HG03159 (cell line): ENCODE measurements around the gene CDV3.
A peak's percentile ranks its signal among the peaks of the same experiment; 100 is the strongest.

Experiments
- ATAC-seq: cut with Tn5 transposase; IDR thresholded peaks from one replicate; pipeline ENCODE4 v1.9.1; 2021; ENCODE audit warnings: mild to moderate bottlenecking, moderate library complexity; ENCODE audit not compliant: unreplicated experiment

The CDV3 gene

DNA sequence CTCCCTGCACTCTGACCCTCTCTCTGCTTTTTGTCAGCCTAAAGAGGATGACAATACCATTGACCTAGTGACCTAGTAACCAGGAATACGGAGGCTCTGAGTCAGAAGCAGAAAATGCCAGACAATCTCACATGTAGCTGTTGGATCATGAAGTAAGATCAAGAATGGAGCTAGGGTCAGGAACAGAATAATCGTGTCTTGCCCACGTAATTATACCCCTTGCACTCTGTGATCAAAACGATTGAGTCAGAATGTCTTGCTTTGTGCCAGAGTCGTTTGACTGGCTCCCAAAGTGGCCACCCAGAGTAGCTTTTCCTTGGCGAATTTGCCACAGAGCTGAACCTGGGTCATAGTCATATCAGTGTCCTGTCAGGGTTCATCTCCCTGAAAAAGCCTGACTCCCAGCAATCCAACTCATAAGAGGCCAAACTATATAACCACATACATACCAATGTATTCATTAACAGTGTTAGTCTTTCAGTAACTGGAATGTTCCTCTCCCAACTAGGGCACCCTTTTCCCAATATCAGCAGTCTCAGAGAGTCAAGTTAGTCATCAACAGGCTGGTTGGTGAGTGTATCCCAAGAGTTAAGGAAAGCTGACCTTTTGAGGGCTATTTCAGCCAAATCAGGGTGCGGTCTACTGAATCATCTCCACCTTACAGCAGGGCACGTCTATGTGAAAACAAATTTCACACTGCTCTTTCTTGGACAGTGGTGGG is 5.0 kb upstream of the CDV3 start:
- no peak for ATAC-seq

- no peak for ATAC-seq
Measured at GRCh38 chr3:133570139-133570936, 3.1 kb upstream of the CDV3 start.

GRCh38 chr3:133570937-133571320 is 2.6 kb upstream of the CDV3 start:
- no peak for ATAC-seq

DNA sequence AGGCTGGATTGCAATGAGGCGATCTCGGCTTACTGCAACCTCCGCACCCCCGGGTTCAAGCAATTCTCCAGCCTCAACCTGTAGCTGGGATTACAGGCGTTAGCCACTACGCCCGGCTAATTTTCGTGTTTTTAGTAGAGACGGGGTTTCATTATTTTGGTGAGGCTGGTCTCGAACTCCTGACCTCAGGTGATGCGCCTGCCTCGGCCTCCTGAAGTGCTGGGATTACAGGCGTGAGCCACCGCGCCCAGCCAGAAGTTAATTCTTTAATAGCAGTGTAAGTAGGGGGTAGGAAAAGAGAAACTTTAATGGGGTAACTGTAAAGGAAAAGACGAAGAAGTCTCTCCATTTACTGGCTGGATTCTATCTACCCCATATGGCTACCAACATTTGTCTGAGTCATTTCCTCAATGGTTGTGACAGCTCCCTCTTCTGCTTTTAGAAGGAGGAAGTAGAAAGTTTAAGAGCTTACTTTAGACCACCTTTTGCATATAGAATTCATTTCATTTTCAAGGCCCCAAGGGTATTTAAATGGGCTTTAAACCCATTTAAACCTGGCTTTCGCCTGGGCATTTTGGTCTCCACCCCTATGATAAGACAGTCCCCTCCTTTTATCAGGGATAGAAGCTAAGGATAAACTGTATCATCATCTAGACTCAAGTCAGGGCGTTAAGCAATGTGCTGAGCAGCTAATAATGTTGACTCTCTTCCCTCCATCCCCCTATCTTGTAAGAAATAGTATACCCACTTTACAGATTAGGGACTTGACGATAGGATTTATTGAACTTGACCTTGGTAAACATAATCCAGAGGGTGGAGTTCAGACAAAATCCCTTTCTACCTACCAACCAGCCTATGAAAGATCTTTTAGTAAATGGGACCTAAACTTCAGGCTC is 1.1 kb upstream of the CDV3 start:
- ATAC-seq: peak; percentile 29

GRCh38 chr3:133573054-133573628 is 345 bp upstream of the CDV3 start:
- ATAC-seq: peak; percentile 72

- ATAC-seq: peak; percentile 30
Measured at GRCh38 chr3:133574260-133574881, 885 bp downstream of the CDV3 start.

DNA sequence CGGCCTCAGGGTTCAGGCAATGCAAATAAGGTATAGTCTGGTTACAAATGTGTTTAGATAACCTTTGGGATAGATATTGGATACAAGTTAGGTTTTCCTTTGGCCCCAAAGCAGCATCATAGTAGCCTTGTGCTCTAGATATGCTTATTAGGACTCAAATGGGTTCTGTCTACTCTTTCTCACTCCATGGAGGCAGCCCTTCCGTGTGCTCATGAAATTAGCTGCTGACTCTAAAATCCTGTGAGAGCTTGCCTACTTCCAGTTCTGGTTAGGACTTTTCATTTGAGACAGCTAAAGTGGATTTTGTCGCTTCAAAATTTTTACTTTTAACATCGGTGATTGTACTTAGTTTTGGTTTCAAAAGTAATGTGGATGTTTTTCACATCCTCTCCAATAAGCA is 1.6 kb downstream of the CDV3 start:
- ATAC-seq: no peak

DNA sequence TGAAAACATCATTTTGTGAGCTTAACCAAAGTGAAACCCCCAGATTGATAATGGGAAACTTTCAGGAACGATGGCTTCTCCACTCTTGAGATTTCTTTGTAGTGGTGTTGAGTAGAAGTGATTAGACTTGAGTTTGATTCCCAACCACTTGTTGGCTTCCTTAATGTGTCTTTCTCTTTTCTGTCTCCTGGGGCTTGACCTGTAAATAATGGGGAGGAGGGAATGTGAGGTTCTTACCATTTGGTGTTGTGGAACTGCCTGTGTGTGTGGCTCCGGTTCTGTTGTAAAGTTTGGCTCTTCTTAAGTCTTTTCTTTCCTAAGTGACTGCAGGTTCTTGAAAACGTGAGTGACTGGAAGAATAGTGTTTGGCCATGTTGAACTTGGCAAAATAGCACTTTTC is 2.7 kb downstream of the CDV3 start:
- no peak for ATAC-seq

DNA sequence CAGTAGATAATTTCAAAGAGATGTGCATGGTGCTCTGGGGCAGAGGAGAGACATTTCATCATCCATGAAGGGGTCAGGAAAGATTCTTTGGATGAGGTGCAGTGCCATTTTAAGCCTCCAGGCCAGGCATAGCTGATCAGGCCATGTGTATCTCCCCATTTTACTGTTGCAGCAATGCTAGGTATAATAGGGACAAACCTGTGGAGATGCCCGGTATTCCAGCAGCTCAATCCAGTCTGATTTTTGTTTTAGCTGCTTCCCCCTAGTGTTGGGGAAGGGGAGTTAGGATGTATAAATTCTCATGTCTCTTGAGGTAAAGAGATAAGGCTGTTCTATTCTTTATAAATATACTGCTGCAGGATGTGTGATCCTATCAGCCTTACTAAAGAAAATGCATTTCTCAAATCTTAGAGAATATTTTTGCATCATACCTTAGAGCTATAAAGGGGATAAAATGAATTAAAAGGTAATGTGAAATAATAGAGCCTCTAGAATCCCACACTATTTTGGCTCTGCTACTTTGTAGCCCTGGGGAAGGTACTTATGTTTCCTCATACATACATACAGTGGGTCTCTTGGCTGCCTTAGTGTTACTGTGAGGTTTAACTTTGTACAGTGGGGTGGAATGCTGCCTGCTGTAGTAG is 5.2 kb downstream of the CDV3 start:
- ATAC-seq: no peak

DNA sequence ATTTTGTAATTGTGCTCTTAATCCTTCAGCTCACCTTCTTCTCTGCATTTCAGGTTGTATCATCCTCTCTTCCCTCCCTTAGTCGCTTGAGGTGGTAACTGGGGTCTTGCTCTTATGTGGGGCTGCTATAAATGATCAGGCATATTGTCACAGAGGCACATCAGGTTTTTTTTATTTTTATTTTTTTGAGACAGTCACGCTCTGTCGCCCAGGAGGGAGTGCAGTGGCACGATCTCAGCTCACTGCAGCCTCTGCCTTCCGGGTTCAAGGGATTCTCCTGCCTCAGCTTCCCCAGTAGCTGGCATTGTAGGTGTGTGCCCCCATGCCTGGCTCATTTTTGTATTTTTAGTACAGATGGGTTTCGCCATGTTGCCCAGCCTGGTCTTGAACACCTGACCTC is 9.9 kb downstream of the CDV3 start:
- no peak for ATAC-seq

- no peak for ATAC-seq
Measured at GRCh38 chr3:133588035-133588434, 14.5 kb downstream of the CDV3 start.

- ATAC-seq: no peak
Measured at GRCh38 chr3:133588784-133589465, 15.4 kb downstream of the CDV3 start.

DNA sequence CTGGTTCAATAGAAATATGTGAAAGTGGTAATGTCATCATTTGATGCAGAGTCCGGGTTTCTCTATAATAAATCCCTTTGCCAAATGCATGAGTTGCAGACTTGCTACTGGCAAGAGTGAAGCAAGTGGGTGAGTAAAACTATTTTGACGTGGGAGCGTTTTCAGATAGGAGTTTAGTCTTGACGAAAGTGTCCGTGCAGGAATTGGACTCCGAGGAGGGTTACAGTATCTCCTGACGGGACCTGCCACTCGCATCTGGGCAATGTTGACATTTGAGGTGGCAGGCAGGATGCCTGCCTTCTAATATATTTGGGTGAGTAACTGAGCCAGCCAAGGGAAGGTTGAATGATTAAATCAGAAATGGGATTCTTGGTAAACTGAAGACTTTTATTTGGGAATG is 16.0 kb downstream of the CDV3 start:
- ATAC-seq: no peak

DNA sequence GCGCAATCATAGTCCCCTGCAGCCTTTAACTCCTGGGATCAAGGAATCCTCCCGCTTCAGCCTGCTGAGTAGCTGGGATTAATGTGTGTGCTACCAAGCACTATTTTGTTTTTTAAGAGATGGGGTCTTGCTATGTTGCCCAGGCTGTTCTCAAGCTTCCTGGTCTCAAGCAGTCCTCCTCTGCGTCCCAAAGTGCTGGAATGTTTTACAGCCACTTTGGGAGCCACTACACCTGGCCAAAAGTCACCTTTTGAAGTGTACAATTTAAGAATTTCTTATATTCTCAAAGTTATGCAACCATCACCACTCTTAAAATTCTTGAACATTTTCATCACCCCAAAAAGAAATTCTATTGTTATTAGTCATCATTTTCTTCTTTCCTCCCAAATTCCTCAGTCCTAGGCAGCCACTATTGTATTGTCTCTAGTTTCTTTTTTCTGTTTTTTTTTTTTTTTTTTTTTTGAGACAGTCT is 17.8 kb downstream of the CDV3 start:
- no peak for ATAC-seq

- ATAC-seq: no peak
Measured at GRCh38 chr3:133592843-133593242, 19.4 kb downstream of the CDV3 start.

- ATAC-seq: no peak
Measured at GRCh38 chr3:133593243-133593642, 19.8 kb downstream of the CDV3 start.

DNA sequence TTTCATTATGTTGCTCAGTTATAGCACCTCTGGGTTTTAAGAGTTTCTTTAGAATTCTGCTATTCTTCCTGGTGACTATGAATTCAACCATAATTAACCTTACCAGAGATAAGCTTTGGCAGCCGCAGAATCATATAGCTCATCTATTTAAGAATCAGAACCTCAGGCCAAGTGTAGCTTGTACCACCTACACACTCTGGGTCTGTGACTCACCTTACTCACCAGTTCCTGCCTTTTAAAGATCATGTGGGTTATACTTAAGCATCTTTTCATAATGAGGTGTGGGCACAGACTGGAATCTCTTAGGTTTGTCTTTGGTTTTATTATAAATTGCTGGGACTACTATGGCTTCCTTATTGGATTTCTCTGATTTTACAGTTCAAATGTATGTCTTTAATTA is 21.9 kb downstream of the CDV3 start:
- ATAC-seq: no peak

GRCh38 chr3:133598405-133598804 is 24.9 kb downstream of the CDV3 start:
- no peak for ATAC-seq

- ATAC-seq: no peak
Measured at GRCh38 chr3:133599280-133599679, 25.8 kb downstream of the CDV3 start.
